AG10803 (cell line): ENCODE results near the gene DNAH11.
"Not testable (repeated sequence)": the region's sequence is repeated elsewhere in the genome, so short reads cannot be mapped to it uniquely, and the experiment has no call there.

Experiments used
- DNase-seq: peaks from one replicate; pipeline ENCODE4 v3.0.0; 2010; ENCODE audit warnings: low read depth
- H3K4me3 ChIP-seq: 2 replicates; pipeline ENCODE4 v1.5.1; 2011; ENCODE audit warnings: mild to moderate bottlenecking, low read length, control low read depth
- CTCF ChIP-seq: conservative IDR thresholded peaks from 2 replicates; pipeline ENCODE4 v1.5.1; 2011; ENCODE audit warnings: mild to moderate bottlenecking, low read length, control low read depth, inconsistent platforms

The DNAH11 gene

DNA sequence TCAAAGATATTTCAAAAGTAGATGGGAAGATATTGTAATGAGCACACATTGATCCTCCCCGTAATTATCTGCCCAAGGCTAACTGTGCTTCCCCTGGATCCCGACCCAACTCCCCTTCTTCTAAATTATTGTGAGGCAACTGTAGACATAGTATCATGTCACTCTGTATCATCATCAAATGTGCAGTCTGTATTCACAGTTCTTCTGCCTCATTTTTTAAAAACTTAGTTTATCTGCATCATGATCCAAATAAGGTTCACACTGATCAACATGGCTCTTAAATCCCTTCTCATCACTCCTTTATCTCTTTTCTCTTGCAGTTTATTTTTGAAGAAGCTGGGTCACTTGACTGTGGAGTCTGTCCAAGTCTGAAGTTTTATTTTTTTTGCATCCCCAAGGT lies 375.4 kb downstream of the DNAH11 start:
- no peak for TF ChIP-seq CTCF
- no peak overlapping the region for H3K4me3 ChIP-seq
- DNase-seq = no peak

GRCh38 chr7:21920936-21921335 lies 378.1 kb downstream of the DNAH11 start:
- DNase-seq = no peak
- H3K4me3 ChIP-seq = no peak overlapping the region
- TF ChIP-seq CTCF = no peak

DNA sequence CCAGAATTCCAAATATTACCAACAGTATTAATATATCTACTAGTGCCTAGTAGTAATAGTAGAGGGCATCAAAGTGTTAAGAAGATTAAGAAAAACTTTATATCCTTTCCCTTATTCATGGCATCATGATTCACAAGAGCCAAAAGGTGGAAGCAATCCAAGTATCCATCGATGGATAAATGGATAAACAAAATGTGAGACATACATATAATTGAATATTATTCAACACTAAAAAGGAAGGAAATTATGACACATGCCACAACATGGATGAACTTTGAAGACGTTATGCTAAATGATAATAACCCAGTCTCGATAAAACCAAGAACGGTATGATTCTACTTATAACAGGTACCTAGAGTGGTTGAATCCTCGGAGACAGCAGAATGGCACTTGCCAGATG lies 379.8 kb downstream of the DNAH11 start:
- DNase-seq = no peak
- TF ChIP-seq CTCF = no peak
- H3K4me3 ChIP-seq = no peak overlapping the region

DNA sequence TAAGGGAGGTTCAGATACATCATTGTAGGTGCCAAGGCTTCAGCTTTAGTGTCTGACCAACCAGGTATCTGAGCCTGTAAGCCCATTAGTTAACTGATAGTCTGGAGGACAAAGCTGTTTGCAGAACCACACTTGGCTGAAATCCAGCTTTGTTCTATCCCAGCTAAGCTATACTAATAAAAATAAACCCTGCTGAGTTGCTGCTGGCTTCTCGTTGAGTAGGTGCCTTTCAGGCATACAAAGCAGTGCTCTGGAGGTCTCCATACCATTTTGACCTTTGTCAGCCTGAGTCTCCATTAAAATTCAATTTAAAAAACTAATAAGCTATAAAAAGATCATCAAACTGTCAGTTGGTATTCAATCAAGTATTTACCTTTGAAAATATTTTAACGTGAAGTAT lies 380.8 kb downstream of the DNAH11 start:
- no peak for DNase-seq
- H3K4me3 ChIP-seq = no peak overlapping the region
- TF ChIP-seq CTCF = no peak

GRCh38 chr7:21926448-21926847 lies 383.6 kb downstream of the DNAH11 start:
- no peak for TF ChIP-seq CTCF
- no peak for DNase-seq
- H3K4me3 ChIP-seq = no peak overlapping the region

DNA sequence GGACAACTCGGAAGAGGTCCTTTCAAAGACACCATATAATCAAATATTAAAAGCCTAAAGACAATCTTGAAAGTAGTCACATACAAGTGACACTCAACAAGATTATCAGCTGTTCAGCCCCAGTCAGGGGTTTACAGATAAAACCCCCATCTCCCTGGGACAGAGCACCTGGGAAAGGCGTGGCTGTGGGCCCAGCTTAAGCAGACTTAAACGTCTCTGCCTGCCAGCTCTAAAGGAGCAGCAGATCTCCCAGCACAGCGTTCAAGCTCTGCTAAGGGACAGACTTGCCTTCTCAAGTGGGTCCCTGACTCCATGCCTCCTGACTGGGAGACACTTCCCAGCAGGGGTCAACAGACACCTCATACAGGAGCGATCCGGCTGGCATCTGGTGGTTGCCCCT lies 384.9 kb downstream of the DNAH11 start:
- H3K4me3 ChIP-seq = no peak overlapping the region
- no peak for DNase-seq
- TF ChIP-seq CTCF = no peak

DNA sequence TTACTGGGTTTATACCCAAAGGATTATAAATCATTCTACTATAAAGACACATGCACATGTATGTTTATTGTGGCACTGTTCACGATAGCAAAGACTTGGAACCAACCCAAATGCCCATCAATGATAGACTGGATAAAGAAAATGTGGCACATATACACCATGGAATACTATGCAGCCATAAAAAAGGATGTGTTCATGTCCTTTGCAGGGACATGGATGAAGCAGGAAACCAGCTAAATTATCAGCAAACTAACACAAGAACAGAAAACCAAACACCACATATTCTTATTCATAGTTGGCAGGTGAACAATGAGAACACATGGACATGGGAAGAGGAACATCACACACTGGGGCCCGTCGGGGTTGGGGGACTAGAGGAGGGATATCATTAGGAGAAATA lies 390.5 kb downstream of the DNAH11 start:
- DNase-seq, H3K4me3 ChIP-seq: not testable (repeated sequence)

- no peak for DNase-seq
- no peak overlapping the region for H3K4me3 ChIP-seq
- no peak for TF ChIP-seq CTCF
Measured at GRCh38 chr7:21934808-21935207, 392.0 kb downstream of the DNAH11 start.
